K562 (cell line): ENCODE data around the gene NPB. TPM values are rescaled to one million over a fixed set of nuclear protein-coding genes. Genes with fewer than 3 reads are reported as not detected.
A peak's percentile ranks its signal among the peaks of the same experiment; 100 is the strongest.

Source experiments
- CHD7 ChIP-seq: fragments of 200-600 bp; sonication (generic); IDR thresholded peaks from one replicate; pipeline ENCODE4 v1.6.1; 2012; ENCODE audit warnings: mild to moderate bottlenecking, low read depth, low read length, inconsistent platforms
- E2F6 ChIP-seq, 2 experiments: IDR thresholded peaks; 2 replicates each; pipeline ENCODE4 v1.6.1; 2011; ENCODE audit warnings: borderline replicate concordance in 1 of 2, control low read depth in 1 of 2, low read depth in 1 of 2, low read length in 1 of 2, mild to moderate bottlenecking in 1 of 2, mixed read lengths in 1 of 2, moderate library complexity in 1 of 2; ENCODE audit not compliant: insufficient read depth in 1 of 2, insufficient read length in 1 of 2, poor library complexity in 1 of 2, severe bottlenecking in 1 of 2; ENCODE audit errors: extremely low read depth in 1 of 2
- POLR3A ChIP-seq: IDR thresholded peaks from 2 replicates; pipeline ENCODE4 v1.6.1; 2011; ENCODE audit warnings: borderline replicate concordance, mild to moderate bottlenecking, moderate library complexity; ENCODE audit not compliant: insufficient read length, insufficient read depth; ENCODE audit errors: extremely low read depth
- RREB1 ChIP-seq: fragments of 250-450 bp; sonication (Bioruptor Pico); IDR thresholded peaks from 2 replicates; pipeline ENCODE4 v1.4.0; 2020
- RUNX1 ChIP-seq: sonication (generic); IDR thresholded peaks from 2 replicates; pipeline ENCODE4 v1.6.1; 2016; ENCODE audit warnings: antibody characterized with exemption, low read depth
- TOE1 ChIP-seq, 2 experiments: fragments of 450-650 bp in 1 of 2; sonication (generic) in 1 of 2; formaldehyde crosslinking in 1 of 2; IDR thresholded peaks; 2 replicates each; pipeline versions ENCODE4 v1.7.1 to v1.8.0; 2016 to 2022; ENCODE audit warnings: borderline replicate concordance in 2 of 2, mild to moderate bottlenecking in 2 of 2, antibody characterized with exemption in 1 of 2, inconsistent platforms in 1 of 2, low read depth in 1 of 2, missing genetic modification reagents in 1 of 2, moderate library complexity in 1 of 2
- polyA plus RNA-seq, 8 experiments: library from polyadenylated mRNA; depleted of rRNA in 4 of 8; stranded (reverse) in 5 of 8; unstranded in 3 of 8; fragments of >200 nt; fragmentation: Nextera tagmentation in 2 of 8; fragmentation: Illumina TruSeq in 1 of 8; extraction: Ambion mirVana in 2 of 8; extraction: Trizol in 1 of 8; gene quantifications; 2 replicates each; pipeline versions ENCODE4 v1.2.1 to v1.2.3, GENCODE V29; 2011 to 2014; ENCODE audit warnings: inconsistent platforms in 1 of 8, missing spikeins in 1 of 8
- total RNA-seq, 7 experiments: library from RNA; depleted of rRNA in 6 of 7; stranded (reverse); fragments of >200 nt in 6 of 7; fragmentation: Illumina TruSeq in 2 of 7; extraction: Trizol in 2 of 7; gene quantifications; 2 replicates each; pipeline versions ENCODE4 v1.2.1 to v1.2.3, GENCODE V29; 2011 to 2021; ENCODE audit warnings: low replicate concordance in 1 of 7

NPB gene
- total and polyA plus RNA-seq, 9 of the 15 experiments (the other 6 are each of a cell fraction or from before 2014, with no cell fraction given) = 0.03 to 0.61 (median 0.14) TPM; not detected in 2

GRCh38 chr17:81867991-81868673 lies 33.9 kb upstream of the NPB start (continued):
- no peak for TF ChIP-seq POLR3A
- TF ChIP-seq E2F6 (IDR thresholded peaks at IDR 0.05; ENCODE audit: borderline replicate concordance in 1 of 2, extremely low read depth in 1 of 2, insufficient read depth in 1 of 2, insufficient read length in 1 of 2, low read depth in 1 of 2, low read length in 1 of 2, poor library complexity in 1 of 2, severe bottlenecking in 1 of 2) = peak; percentile 15 to 45
- TF ChIP-seq RUNX1 = no peak; the same call in 1 of the 2 replicates
- TF ChIP-seq RREB1 = no peak
- peak; percentile 37 for TF ChIP-seq CHD7
- 0 out of 2 replicates have a peak, but pooled peaks have one; percentile 22 for TF ChIP-seq TOE1 (IDR thresholded peaks at IDR 0.05; ENCODE audit: borderline replicate concordance)
- no peak for TF ChIP-seq TOE1 (CRISPR knock-in tag; IDR thresholded peaks at IDR 0.05; ENCODE audit: borderline replicate concordance, low read depth)
